Upper lobe of left lung (tissue), 6 donors: ENCODE results near the gene DIP2C. TPM values are rescaled to one million over a fixed set of nuclear protein-coding genes. Genes with fewer than 3 reads are reported as not detected.
"Not testable (repeated sequence)": the region's sequence is repeated elsewhere in the genome, so short reads cannot be mapped to it uniquely, and the experiment has no call there.

Source experiments
- ATAC-seq, 2 donors: fragments of 200-7000 bp; cut with Tn5 transposase; one replicate each; pipeline ENCODE4 v1.9.1; 2022; ENCODE audit warnings: mild to moderate bottlenecking in 2 of 2, moderate library complexity in 2 of 2; ENCODE audit not compliant: low FRiP score in 2 of 2
- DNase-seq, 2 donors: peaks; one replicate each; pipeline ENCODE4 v3.0.0-alpha.2; 2019 to 2020
- H3K27ac ChIP-seq, 4 donors: fragments of 200-600 bp; sonication (generic); one replicate each; pipeline ENCODE4 v1.5.1; 2016 to 2019
- H3K27me3 ChIP-seq, 4 donors: fragments of 200-600 bp; sonication (generic); one replicate each; pipeline ENCODE4 v1.5.1; 2017 to 2019
- H3K36me3 ChIP-seq, 4 donors: fragments of 200-600 bp; sonication (generic); one replicate each; pipeline ENCODE4 v1.5.1; 2016 to 2019
- H3K4me1 ChIP-seq, 4 donors: fragments of 200-600 bp; sonication (generic); one replicate each; pipeline ENCODE4 v1.5.1; 2018 to 2019
- H3K4me3 ChIP-seq, 4 donors: fragments of 200-600 bp; sonication (generic); one replicate each; pipeline ENCODE4 v1.5.1; 2017 to 2019; ENCODE audit warnings: mild to moderate bottlenecking in 2 of 4, moderate library complexity in 1 of 4
- H3K9me3 ChIP-seq, 4 donors: fragments of 200-600 bp; sonication (generic); one replicate each; pipeline ENCODE4 v1.5.1; 2018 to 2019
- EP300 ChIP-seq, 4 donors: sonication (generic); formaldehyde crosslinking; IDR thresholded peaks; one replicate each; pipeline ENCODE4 v1.5.1; 2017; ENCODE audit warnings: antibody characterized with exemption in 4 of 4, control low read depth in 2 of 4
- POLR2A ChIP-seq, 4 donors: fragments of 450-650 bp; IDR thresholded peaks; one replicate each; pipeline ENCODE4 v1.5.1; 2016 to 2017; ENCODE audit warnings: antibody characterized with exemption in 4 of 4, mild to moderate bottlenecking in 2 of 4
- POLR2AphosphoS5 ChIP-seq, 2 donors: sonication (generic); formaldehyde crosslinking; IDR thresholded peaks; one replicate each; pipeline ENCODE4 v1.5.1; 2017; ENCODE audit warnings: antibody characterized with exemption in 2 of 2
- WGBS, 2 donors: methylation state at CpG; one replicate each; pipeline ENCODE4 v1.1.5; 2017 to 2018; 5-methylcytosine and 5-hydroxymethylcytosine counted together
- total RNA-seq, 6 donors: library from RNA; depleted of rRNA in 4 of 6; stranded (reverse); fragments of >200 nt in 4 of 6; gene quantifications; one replicate each; pipeline versions ENCODE4 v1.1.0 to v1.2.1, GENCODE V29; 2016 to 2021
- TF ChIP-seq, protein P1 (sequence below), 6 experiments: fragments of 450-650 bp in 4 of 6; fragments of 200-600 bp in 2 of 6; sonication (generic) in 2 of 6; IDR thresholded peaks; one replicate each; pipeline ENCODE4 v1.5.1; 2016 to 2019; ENCODE audit warnings: antibody characterized with exemption in 6 of 6
- donor health status: DM: no; HTN: no; CAD: no; lungs with moderate emphysema.
- donor health status: DM: no; HTN: yes; CAD: no; lungs with severe emphysema.

Gene DIP2C
- total RNA-seq, 6 donors from 2014 or later = 11.6 to 32.5 (median 14.7) TPM

DNA sequence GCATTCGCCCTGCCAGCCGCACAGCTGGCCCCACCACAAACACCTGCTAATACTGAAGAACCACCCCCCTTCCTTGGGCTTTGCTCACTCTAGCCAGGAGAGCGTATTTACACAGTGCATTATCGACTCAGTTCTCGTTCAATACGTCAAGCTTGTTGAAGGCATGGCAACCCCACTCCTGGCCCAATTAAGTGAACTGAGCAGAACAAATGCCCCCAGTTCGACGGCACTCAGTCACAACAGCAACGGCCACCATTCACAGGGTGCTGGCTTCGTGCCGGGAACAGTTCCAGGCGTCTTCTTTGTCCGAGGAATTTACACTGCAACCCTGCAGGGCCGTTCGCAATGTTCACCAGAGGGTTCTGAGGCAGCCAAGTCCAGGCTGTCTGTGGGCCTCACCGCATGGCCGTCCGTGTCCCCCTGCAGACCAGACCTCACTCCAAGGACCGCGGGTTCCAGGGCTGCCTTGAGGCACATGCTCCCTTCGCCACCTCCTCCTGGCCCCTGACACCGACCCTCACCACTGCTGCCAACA is 175.3 kb downstream of the DIP2C start:
- ATAC-seq (peak in 1 of 2 donors; percentile 35), DNase-seq (peak in 1 of 2 donors; percentile 75)
- no peaks in the 10 kb centered on the region for H3K27me3 ChIP-seq
- WGBS, 2 donors = 68 to 72% methylated on average over 20 to 22 of the region's 22 CpGs
- peaks cover 0 to 19% (median 4%) of the 10 kb centered on the region in 4 donors for H3K4me1 ChIP-seq
- H3K27ac ChIP-seq = peak overlapping the region in 2 of 4 donors; percentile 38 to 51
- no peaks in the 10 kb centered on the region for H3K36me3 ChIP-seq
- H3K4me3 ChIP-seq = peak overlapping the region in 3 of 4 donors; percentile 12 to 30 (median 26)
- TF ChIP-seq POLR2A (IDR thresholded peaks at IDR 0.05) (no peak), EP300 (IDR thresholded peaks at IDR 0.05) (no peak), POLR2AphosphoS5 (IDR thresholded peaks at IDR 0.05) (no peak)
- TF ChIP-seq, protein P1, sequence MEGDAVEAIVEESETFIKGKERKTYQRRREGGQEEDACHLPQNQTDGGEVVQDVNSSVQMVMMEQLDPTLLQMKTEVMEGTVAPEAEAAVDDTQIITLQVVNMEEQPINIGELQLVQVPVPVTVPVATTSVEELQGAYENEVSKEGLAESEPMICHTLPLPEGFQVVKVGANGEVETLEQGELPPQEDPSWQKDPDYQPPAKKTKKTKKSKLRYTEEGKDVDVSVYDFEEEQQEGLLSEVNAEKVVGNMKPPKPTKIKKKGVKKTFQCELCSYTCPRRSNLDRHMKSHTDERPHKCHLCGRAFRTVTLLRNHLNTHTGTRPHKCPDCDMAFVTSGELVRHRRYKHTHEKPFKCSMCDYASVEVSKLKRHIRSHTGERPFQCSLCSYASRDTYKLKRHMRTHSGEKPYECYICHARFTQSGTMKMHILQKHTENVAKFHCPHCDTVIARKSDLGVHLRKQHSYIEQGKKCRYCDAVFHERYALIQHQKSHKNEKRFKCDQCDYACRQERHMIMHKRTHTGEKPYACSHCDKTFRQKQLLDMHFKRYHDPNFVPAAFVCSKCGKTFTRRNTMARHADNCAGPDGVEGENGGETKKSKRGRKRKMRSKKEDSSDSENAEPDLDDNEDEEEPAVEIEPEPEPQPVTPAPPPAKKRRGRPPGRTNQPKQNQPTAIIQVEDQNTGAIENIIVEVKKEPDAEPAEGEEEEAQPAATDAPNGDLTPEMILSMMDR (IDR thresholded peaks at IDR 0.05) = no peak
- no peaks in the 10 kb centered on the region for H3K9me3 ChIP-seq

DNA sequence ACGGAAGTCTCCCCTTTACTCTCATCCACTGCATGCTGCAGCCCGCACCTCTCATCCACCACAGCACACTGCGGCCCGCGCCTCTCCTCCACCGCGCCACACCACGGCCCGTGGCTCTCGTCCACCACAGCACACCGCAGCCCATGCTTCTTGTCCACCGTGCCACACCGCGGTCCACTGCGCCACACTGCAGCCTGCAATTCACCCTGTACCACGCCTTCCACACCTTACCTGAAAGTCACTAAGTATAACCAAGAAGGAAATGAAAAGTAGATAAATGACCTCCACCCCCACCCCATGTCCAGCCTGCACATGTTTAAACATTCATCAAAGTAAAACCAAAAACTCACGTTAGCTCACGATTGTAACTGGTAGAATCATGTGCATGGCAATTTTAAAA is 176.1 kb downstream of the DIP2C start:
- Histone ChIP-seq H3K9me3 (no peaks in the 10 kb centered on the region), H3K4me3 (peak overlapping the region in 3 of 4 donors; percentile 24 to 30 (median 26)), H3K36me3 (no peaks in the 10 kb centered on the region), H3K27ac (peak overlapping the region in 3 of 4 donors; percentile 38 to 51 (median 51)), H3K4me1 (peaks cover 0 to 19% (median 4%) of the 10 kb centered on the region in 4 donors), H3K27me3 (no peaks in the 10 kb centered on the region)
- DNase-seq = peak; percentile 41 to 80
- peak; percentile 37 to 65 for ATAC-seq
- WGBS, 2 donors = 59 to 75% methylated on average over 18 of the region's 18 CpGs
- no peak for TF ChIP-seq POLR2AphosphoS5 (IDR thresholded peaks at IDR 0.05)
- no peak for TF ChIP-seq POLR2A (IDR thresholded peaks at IDR 0.05)
- TF ChIP-seq, protein P1 (IDR thresholded peaks at IDR 0.05) = no peak
- TF ChIP-seq EP300 (IDR thresholded peaks at IDR 0.05) = no peak

DNA sequence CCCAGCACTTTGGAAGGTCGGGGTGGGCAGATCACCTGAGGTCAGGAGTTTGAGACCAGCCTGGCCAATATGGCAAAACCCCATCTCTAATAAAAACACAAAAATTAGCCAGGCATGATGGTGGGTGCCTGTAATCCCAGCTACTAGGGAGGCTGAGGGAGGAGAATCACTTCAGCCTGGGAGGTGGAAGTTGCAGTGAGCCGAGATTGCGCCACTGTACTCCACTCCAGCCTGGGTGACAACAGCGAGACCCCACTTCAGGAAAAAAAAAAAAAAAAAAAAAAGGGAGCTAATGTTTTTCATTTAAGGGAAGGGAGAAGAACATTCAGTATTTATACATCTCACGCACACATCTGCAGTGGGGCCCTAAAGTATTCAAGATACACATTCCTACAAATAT is 176.8 kb downstream of the DIP2C start:
- not testable (repeated sequence) for H3K4me3 ChIP-seq, H3K27me3 ChIP-seq, H3K9me3 ChIP-seq, H3K36me3 ChIP-seq, H3K27ac ChIP-seq, ATAC-seq
- peaks cover 0 to 19% (median 4%) of the 10 kb centered on the region in 4 donors for H3K4me1 ChIP-seq
- peak in 1 of 2 donors; percentile 62 for DNase-seq
- 64 to 81% methylated on average over 5 of the region's 5 CpGs for WGBS, 2 donors

DNA sequence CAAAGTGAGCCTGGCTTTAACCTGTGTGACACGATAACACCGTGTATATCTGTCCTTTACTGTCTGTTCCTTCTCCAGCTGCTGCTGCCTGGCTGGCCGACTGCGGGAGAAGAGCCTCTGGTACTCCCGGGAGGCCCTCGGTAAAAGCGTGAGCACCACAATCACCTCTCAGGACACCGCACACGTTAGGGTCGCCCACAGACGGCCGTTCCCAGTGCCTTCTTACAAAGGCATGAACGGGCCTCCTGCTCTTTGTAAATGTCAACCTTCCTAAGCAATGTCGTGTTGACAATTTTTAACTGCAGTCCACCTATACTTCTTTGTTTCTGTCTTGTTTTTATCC is 177.6 kb downstream of the DIP2C start:
- DNase-seq (no peak), ATAC-seq (no peak)
- Histone ChIP-seq H3K4me1 (peaks cover 0 to 19% (median 4%) of the 10 kb centered on the region in 4 donors), H3K9me3 (no peaks in the 10 kb centered on the region), H3K27ac (peak overlapping the region in 3 of 4 donors; percentile 17 to 40 (median 28)), H3K36me3 (no peaks in the 10 kb centered on the region), H3K27me3 (no peaks in the 10 kb centered on the region), H3K4me3 (no peak overlapping the region)
- 52 to 69% methylated on average over 14 of the region's 14 CpGs for WGBS, 2 donors
- TF ChIP-seq EP300 (IDR thresholded peaks at IDR 0.05) = no peak
- no peak for TF ChIP-seq POLR2A (IDR thresholded peaks at IDR 0.05)
- TF ChIP-seq POLR2AphosphoS5 (IDR thresholded peaks at IDR 0.05) = no peak
- TF ChIP-seq, protein P1 (IDR thresholded peaks at IDR 0.05) = no peak

- peak; percentile 93 to 95 for DNase-seq
- ATAC-seq = peak; percentile 92 to 93
- Histone ChIP-seq H3K4me1 (peaks cover 0 to 19% (median 4%) of the 10 kb centered on the region in 4 donors), H3K4me3 (no peak overlapping the region), H3K27ac (peak overlapping the region in 3 of 4 donors; percentile 17 to 40 (median 28)), H3K27me3 (no peaks in the 10 kb centered on the region), H3K36me3 (no peaks in the 10 kb centered on the region), H3K9me3 (no peaks in the 10 kb centered on the region)
- peak; percentile 65 to 78 for TF ChIP-seq POLR2AphosphoS5 (IDR thresholded peaks at IDR 0.05)
- TF ChIP-seq, protein P1 (IDR thresholded peaks at IDR 0.05) = peak; percentile 90 to 98 (median 94)
- no peak for TF ChIP-seq EP300 (IDR thresholded peaks at IDR 0.05)
- no peak for TF ChIP-seq POLR2A (IDR thresholded peaks at IDR 0.05)
- 20 to 27% methylated on average over 19 to 21 of the region's 21 CpGs for whole genome bisulfite sequencing, 2 donors
These were observed 178.2 kb downstream of the DIP2C start for GRCh38 chr10:511101-511848.
